ENCODE measurements around the gene SCO2.

Gene SCO2

GRCh38 chr22:50542416-50542927 lies 17.1 kb upstream of the SCO2 start:
- no peak for TF ChIP-seq YY1 (IDR thresholded peaks at IDR 0.05; ENCODE audit: low read depth)
- TF ChIP-seq TCF12 (IDR thresholded peaks at IDR 0.05; ENCODE audit: low read depth): no peak
- no peak for TF ChIP-seq TEAD4 (IDR thresholded peaks at IDR 0.05)
- no peak for TF ChIP-seq NFIC (IDR thresholded peaks at IDR 0.05)
- TF ChIP-seq TAF1 (IDR thresholded peaks at IDR 0.05; ENCODE audit: low read depth): no peak
- no peak for TF ChIP-seq ZBTB7A (IDR thresholded peaks at IDR 0.05; ENCODE audit: low read depth)
- TF ChIP-seq CREB1 (IDR thresholded peaks at IDR 0.05; ENCODE audit: low read depth): no peak
- no peak for TF ChIP-seq FOXM1 (IDR thresholded peaks at IDR 0.05; ENCODE audit: borderline replicate concordance, low read depth)
- no peak for TF ChIP-seq REST (IDR thresholded peaks at IDR 0.05; ENCODE audit: low read depth)
- TF ChIP-seq EP300 (IDR thresholded peaks at IDR 0.05; ENCODE audit: borderline replicate concordance): no peak
- TF ChIP-seq USF1 (IDR thresholded peaks at IDR 0.05): no peak
- TF ChIP-seq CEBPB (IDR thresholded peaks at IDR 0.05): no peak
- TF ChIP-seq RAD21 (IDR thresholded peaks at IDR 0.05; ENCODE audit: low read depth): no peak

GRCh38 chr22:50540381-50540780 lies 15.0 kb upstream of the SCO2 start:
- TF ChIP-seq TEAD4 (IDR thresholded peaks at IDR 0.05) (no peak), CREB1 (IDR thresholded peaks at IDR 0.05; ENCODE audit: low read depth) (no peak), REST (IDR thresholded peaks at IDR 0.05; ENCODE audit: low read depth) (no peak), EGR1 (IDR thresholded peaks at IDR 0.05) (no peak), ZBTB7A (IDR thresholded peaks at IDR 0.05; ENCODE audit: low read depth) (no peak), TCF12 (IDR thresholded peaks at IDR 0.05; ENCODE audit: low read depth) (no peak), RAD21 (IDR thresholded peaks at IDR 0.05; ENCODE audit: low read depth) (no peak), MAX (IDR thresholded peaks at IDR 0.05) (no peak), FOXM1 (IDR thresholded peaks at IDR 0.05; ENCODE audit: borderline replicate concordance, low read depth) (no peak), EP300 (IDR thresholded peaks at IDR 0.05; ENCODE audit: borderline replicate concordance) (no peak), USF1 (IDR thresholded peaks at IDR 0.05) (no peak), CEBPB (IDR thresholded peaks at IDR 0.05) (no peak), YY1 (IDR thresholded peaks at IDR 0.05; ENCODE audit: low read depth) (no peak), TAF1 (IDR thresholded peaks at IDR 0.05; ENCODE audit: low read depth) (no peak), NFIC (IDR thresholded peaks at IDR 0.05) (no peak)

- TF ChIP-seq ZBTB7A (IDR thresholded peaks at IDR 0.05; ENCODE audit: low read depth) (no peak), EGR1 (IDR thresholded peaks at IDR 0.05) (no peak), YY1 (IDR thresholded peaks at IDR 0.05; ENCODE audit: low read depth) (no peak), MAX (IDR thresholded peaks at IDR 0.05) (no peak), CREB1 (IDR thresholded peaks at IDR 0.05; ENCODE audit: low read depth) (no peak), RAD21 (IDR thresholded peaks at IDR 0.05; ENCODE audit: low read depth) (no peak), CEBPB (IDR thresholded peaks at IDR 0.05) (no peak), EP300 (IDR thresholded peaks at IDR 0.05; ENCODE audit: borderline replicate concordance) (no peak), REST (IDR thresholded peaks at IDR 0.05; ENCODE audit: low read depth) (no peak), NFIC (IDR thresholded peaks at IDR 0.05) (no peak), TCF12 (IDR thresholded peaks at IDR 0.05; ENCODE audit: low read depth) (no peak), FOXM1 (IDR thresholded peaks at IDR 0.05; ENCODE audit: borderline replicate concordance, low read depth) (no peak), TAF1 (IDR thresholded peaks at IDR 0.05; ENCODE audit: low read depth) (no peak), TEAD4 (IDR thresholded peaks at IDR 0.05) (no peak)
Measured at GRCh38 chr22:50537765-50538164, 12.4 kb upstream of the SCO2 start.

GRCh38 chr22:50536226-50536625 lies 10.8 kb upstream of the SCO2 start:
- TF ChIP-seq YY1 (IDR thresholded peaks at IDR 0.05; ENCODE audit: low read depth): no peak
- TF ChIP-seq EP300 (IDR thresholded peaks at IDR 0.05; ENCODE audit: borderline replicate concordance): no peak
- no peak for TF ChIP-seq TCF12 (IDR thresholded peaks at IDR 0.05; ENCODE audit: low read depth)
- no peak for TF ChIP-seq NFIC (IDR thresholded peaks at IDR 0.05)
- TF ChIP-seq TEAD4 (IDR thresholded peaks at IDR 0.05): no peak

Data from Ishikawa (cell line).